Loucy (cell line): ENCODE results near the gene NKAIN4.

ENCODE experiments used
- H2AFZ ChIP-seq: fragments of 200-600 bp; sonication (generic); 2 replicates; pipeline ENCODE4 v1.6.0; 2016; ENCODE audit warnings: antibody characterized with exemption, mild to moderate bottlenecking, low read length, moderate library complexity
- H3F3A ChIP-seq: fragments of 200-600 bp; 2 replicates; pipeline ENCODE4 v1.6.0; 2016; ENCODE audit warnings: antibody characterized with exemption, low read depth, mild to moderate bottlenecking
- H3K27me3 ChIP-seq: fragments of 200-600 bp; sonication (generic); 2 replicates; pipeline ENCODE4 v1.6.1; 2014; ENCODE audit warnings: low read length, mild to moderate bottlenecking; ENCODE audit not compliant: insufficient read depth, poor library complexity, severe bottlenecking
- H3K36me3 ChIP-seq: fragments of 200-600 bp; sonication (generic); 2 replicates; pipeline ENCODE4 v1.6.1; 2016; ENCODE audit warnings: low read length; ENCODE audit not compliant: insufficient read depth
- H3K4me1 ChIP-seq: fragments of 200-600 bp; sonication (generic); 2 replicates; pipeline ENCODE4 v1.5.1; 2014; ENCODE audit warnings: low read length, mild to moderate bottlenecking; ENCODE audit not compliant: insufficient read depth, poor library complexity, severe bottlenecking
- H3K4me2 ChIP-seq: fragments of 200-600 bp; sonication (generic); 2 replicates; pipeline ENCODE4 v1.6.0; 2014; ENCODE audit warnings: antibody characterized with exemption, low read length, low read depth, mild to moderate bottlenecking; ENCODE audit not compliant: poor library complexity, severe bottlenecking
- H3K4me3 ChIP-seq: fragments of 200-600 bp; sonication (generic); 2 replicates; pipeline ENCODE4 v1.5.1; 2014; ENCODE audit warnings: low read length, mild to moderate bottlenecking, mixed read lengths; ENCODE audit not compliant: poor library complexity, severe bottlenecking
- H3K79me2 ChIP-seq: fragments of 200-600 bp; sonication (generic); 2 replicates; pipeline ENCODE4 v1.6.1; 2014; ENCODE audit warnings: low read length; ENCODE audit not compliant: insufficient read depth
- H3K9ac ChIP-seq: fragments of 200-600 bp; sonication (generic); 2 replicates; pipeline ENCODE4 v1.6.0; 2014; ENCODE audit warnings: mild to moderate bottlenecking, low read depth, low read length, moderate library complexity; ENCODE audit not compliant: poor library complexity, severe bottlenecking
- H3K9me2 ChIP-seq: fragments of 200-600 bp; sonication (generic); replicated peaks from 2 replicates; pipeline ENCODE4 v1.6.1; 2016; ENCODE audit warnings: low read depth, low read length, mixed read lengths
- H3K9me3 ChIP-seq: fragments of 200-600 bp; sonication (generic); 2 replicates; pipeline ENCODE4 v1.6.1; 2014; ENCODE audit warnings: mild to moderate bottlenecking, antibody characterized with exemption, low read length, low read depth; ENCODE audit not compliant: insufficient read depth
- H4K20me1 ChIP-seq: fragments of 200-600 bp; sonication (generic); 2 replicates; pipeline ENCODE4 v1.6.0; 2014; ENCODE audit warnings: antibody characterized with exemption, low read length, mild to moderate bottlenecking; ENCODE audit not compliant: insufficient read depth, poor library complexity, severe bottlenecking
- CTCF ChIP-seq: fragments of 200-600 bp; sonication (generic); conservative IDR thresholded peaks from 2 replicates; pipeline ENCODE4 v1.5.1; 2014; ENCODE audit warnings: mild to moderate bottlenecking, antibody characterized with exemption, low read length
- EZH2phosphoT487 ChIP-seq: fragments of 200-600 bp; IDR thresholded peaks from 2 replicates; pipeline ENCODE4 v1.6.1; 2018; ENCODE audit warnings: antibody characterized with exemption, mild to moderate bottlenecking, moderate library complexity, borderline replicate concordance

The NKAIN4 gene

GRCh38 chr20:63265891-63266515 lies 11.7 kb upstream of the NKAIN4 start:
- Histone ChIP-seq H3K36me3 (no peaks in the 10 kb centered on the region), H3K27me3 (no peaks in the 10 kb centered on the region), H3K4me1 (peaks cover 4% of the 10 kb centered on the region), H3F3A (no peaks in the 10 kb centered on the region), H4K20me1 (no peaks in the 10 kb centered on the region), H3K4me2 (no peak overlapping the region), H2AFZ (no peak overlapping the region), H3K9me2 (no peaks in the 10 kb centered on the region), H3K9ac (no peak overlapping the region), H3K79me2 (no peaks in the 10 kb centered on the region), H3K9me3 (no peaks in the 10 kb centered on the region), H3K4me3 (no peak overlapping the region)
- TF ChIP-seq EZH2phosphoT487 (no peak), CTCF (no peak)

- no peak for TF ChIP-seq EZH2phosphoT487
- no peak for TF ChIP-seq CTCF
- no peaks in the 10 kb centered on the region for H3K27me3 ChIP-seq
- H3K9me2 ChIP-seq, result no peaks in the 10 kb centered on the region
- H3K4me3 ChIP-seq, result no peak overlapping the region
- H3K79me2 ChIP-seq, result no peaks in the 10 kb centered on the region
- no peak overlapping the region for H3K4me2 ChIP-seq
- no peaks in the 10 kb centered on the region for H3F3A ChIP-seq
- H3K9me3 ChIP-seq, result no peaks in the 10 kb centered on the region
- H3K36me3 ChIP-seq, result no peaks in the 10 kb centered on the region
- no peaks in the 10 kb centered on the region for H4K20me1 ChIP-seq
- peaks cover 4% of the 10 kb centered on the region for H3K4me1 ChIP-seq
- H3K9ac ChIP-seq, result no peak overlapping the region
- no peak overlapping the region for H2AFZ ChIP-seq
Observed at GRCh38 chr20:63264519-63264918, 10.3 kb upstream of the NKAIN4 start.

DNA sequence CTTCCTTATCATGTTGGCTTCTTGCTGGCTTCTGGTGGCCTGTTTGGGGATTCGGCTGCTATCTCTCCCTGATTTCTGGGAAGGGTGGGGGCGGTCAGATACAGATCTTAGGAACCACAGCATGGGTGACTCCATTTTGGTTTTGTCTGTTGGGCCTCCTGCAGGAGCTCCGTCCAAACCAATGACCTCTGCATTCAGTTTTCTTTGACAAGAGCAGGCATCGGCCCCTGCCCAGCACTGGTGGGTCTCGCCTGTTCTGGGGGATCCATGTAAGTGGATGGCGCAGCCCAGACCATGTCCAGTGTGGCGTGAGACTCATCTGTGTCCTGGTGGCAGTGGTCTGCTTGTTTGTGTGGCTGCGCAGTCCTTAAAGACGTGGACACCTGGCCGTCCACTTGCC lies 9.7 kb upstream of the NKAIN4 start:
- Histone ChIP-seq H3K9me2 (no peaks in the 10 kb centered on the region), H3K27me3 (no peaks in the 10 kb centered on the region), H4K20me1 (no peaks in the 10 kb centered on the region), H3K9ac (no peak overlapping the region), H3K79me2 (no peaks in the 10 kb centered on the region), H3K4me2 (no peak overlapping the region), H3F3A (no peaks in the 10 kb centered on the region), H2AFZ (no peak overlapping the region), H3K4me3 (no peak overlapping the region), H3K36me3 (no peaks in the 10 kb centered on the region), H3K9me3 (no peaks in the 10 kb centered on the region), H3K4me1 (peaks cover 4% of the 10 kb centered on the region)
- no peak for TF ChIP-seq EZH2phosphoT487
- no peak for TF ChIP-seq CTCF
